Mammary epithelial cell (primary cell): ENCODE data around the gene KAT8.

Experiments used
- CTCF ChIP-seq, 2 donors: IDR thresholded peaks in 1 of 2; conservative IDR thresholded peaks in 1 of 2; 2 replicates each; pipeline ENCODE4 v1.5.1; 2011 to 2012; ENCODE audit warnings: inconsistent platforms in 2 of 2, low read length in 2 of 2, mild to moderate bottlenecking in 2 of 2, control low read depth in 1 of 2, low read depth in 1 of 2; ENCODE audit not compliant: insufficient read depth in 1 of 2; ENCODE audit errors: extremely low read depth in 1 of 2
- EZH2 ChIP-seq: IDR thresholded peaks from 2 replicates; pipeline ENCODE4 v1.6.1; 2012; ENCODE audit warnings: low read length, inconsistent platforms, borderline replicate concordance

GRCh38 chr16:31131841-31132271 lies 14.4 kb downstream of the KAT8 start:
- no peak for TF ChIP-seq EZH2
- TF ChIP-seq CTCF (conservative IDR thresholded peaks at IDR 0.05 in 1 of 2, IDR thresholded peaks at IDR 0.05 in 1 of 2; ENCODE audit: extremely low read depth in 1 of 2, insufficient read depth in 1 of 2, low read depth in 1 of 2, low read length in 2 of 2), result no peak
